HCT116 (cell line): ENCODE results near the gene PAQR4.

Source experiments
- CTCF ChIP-seq, 3 experiments: fragments of 200-600 bp in 1 of 3; sonication (generic) in 1 of 3; IDR thresholded peaks in 2 of 3; conservative IDR thresholded peaks in 1 of 3; 2 replicates each; pipeline ENCODE4 v1.5.1; 2012 to 2017; ENCODE audit warnings: low read depth in 2 of 3, low read length in 2 of 3, antibody characterized with exemption in 1 of 3, borderline replicate concordance in 1 of 3, control low read depth in 1 of 3, mild to moderate bottlenecking in 1 of 3, mixed read lengths in 1 of 3, mixed run types in 1 of 3, moderate library complexity in 1 of 3; ENCODE audit not compliant: insufficient read depth in 1 of 3
- POLR2A ChIP-seq: IDR thresholded peaks from 2 replicates; pipeline ENCODE4 v1.7.0; 2011; ENCODE audit warnings: borderline replicate concordance; ENCODE audit not compliant: insufficient read depth, insufficient read length; ENCODE audit errors: extremely low read depth

DNA sequence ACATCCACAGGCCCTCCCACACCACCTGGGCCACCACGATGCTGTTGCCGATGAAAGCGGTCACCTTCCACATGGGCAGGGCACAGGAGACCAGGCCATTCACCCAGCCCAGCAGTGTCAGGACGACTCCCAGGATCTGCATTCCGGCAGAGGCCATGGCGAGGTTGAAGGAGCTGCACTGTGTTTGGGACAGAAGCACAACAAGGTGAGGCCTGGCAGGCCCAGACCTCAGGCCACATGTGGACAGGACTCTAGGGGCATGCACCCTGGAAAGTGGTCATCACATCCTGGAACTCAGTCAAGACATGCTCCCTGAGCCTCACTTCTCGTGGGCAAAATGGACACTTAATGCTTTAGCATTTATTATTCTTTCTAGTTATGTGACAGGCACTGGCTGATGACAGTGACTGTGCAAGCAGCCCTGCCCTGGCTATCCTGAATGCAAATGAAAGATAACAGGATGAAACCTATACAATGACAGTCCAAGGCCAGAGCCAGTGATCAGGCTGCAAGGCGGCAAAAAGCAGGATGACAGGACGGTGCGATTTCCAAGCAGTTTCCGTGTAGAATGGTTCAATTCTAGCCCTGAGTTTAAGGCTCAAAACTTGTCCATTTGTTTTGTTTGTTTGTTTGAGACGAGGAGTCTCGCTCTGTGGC is 46.8 kb downstream of the PAQR4 start:
- TF ChIP-seq CTCF (IDR thresholded peaks at IDR 0.05 in 2 of 3, conservative IDR thresholded peaks at IDR 0.05 in 1 of 3; ENCODE audit: borderline replicate concordance in 1 of 3, insufficient read depth in 1 of 3, low read depth in 2 of 3, low read length in 2 of 3) (no peak), POLR2A (no peak)
